CD4-positive, alpha-beta T cell (primary cell): ENCODE results near the gene ZBTB20. TPM values are rescaled to one million over a fixed set of nuclear protein-coding genes. Genes with fewer than 3 reads are reported as not detected.

Source experiments
- ATAC-seq: fragments of 200-7000 bp; cut with Tn5 transposase; one replicate; pipeline ENCODE4 v1.10.0; 2022; ENCODE audit warnings: mild to moderate bottlenecking; ENCODE audit not compliant: poor library complexity
- CTCF ChIA-PET: fragments of 350-600 bp; sonication (Branson Sonifier 250); formaldehyde crosslinking; loops from one replicate; lab custom pipeline; 2021; ENCODE audit warnings: antibody characterized with exemption, inconsistent platforms; lab: Charles Lee
- POLR2A ChIA-PET: fragments of 350-600 bp; sonication (Branson Sonifier 250); formaldehyde crosslinking; loops from one replicate; lab custom pipeline; 2021; ENCODE audit warnings: antibody characterized with exemption, inconsistent platforms; lab: Charles Lee
- DNase-seq, 14 experiments: peaks; one replicate each; pipeline ENCODE4 v3.0.0-alpha.2; 2013 to 2020; ENCODE audit warnings: mixed read lengths in 2 of 14
- H3K27ac ChIP-seq, 2 donors: one replicate each; pipeline versions ENCODE4 v1.5.1 to v1.7.0; 2013; ENCODE audit warnings: low read length in 2 of 2, low read depth in 1 of 2, mild to moderate bottlenecking in 1 of 2
- H3K27me3 ChIP-seq, 2 experiments: 1 replicate in 1 of 2; 2 replicates in 1 of 2; pipeline versions ENCODE4 v1.6.1 to v1.7.0; 2013; ENCODE audit warnings: low read length in 2 of 2, control low read depth in 1 of 2, mild to moderate bottlenecking in 1 of 2, moderate library complexity in 1 of 2; ENCODE audit not compliant: insufficient read depth in 2 of 2, control insufficient read depth in 1 of 2
- H3K36me3 ChIP-seq: one replicate; pipeline ENCODE4 v1.6.1; 2013; ENCODE audit warnings: low read length, control low read depth; ENCODE audit not compliant: insufficient read depth
- H3K4me1 ChIP-seq: one replicate; pipeline ENCODE4 v1.6.1; 2013; ENCODE audit warnings: low read length, control low read depth; ENCODE audit not compliant: insufficient read depth
- H3K4me3 ChIP-seq: one replicate; pipeline ENCODE4 v1.5.1; 2013; ENCODE audit warnings: mild to moderate bottlenecking, low read length, moderate library complexity
- H3K9me3 ChIP-seq, 2 experiments: 1 replicate in 1 of 2; 2 replicates in 1 of 2; pipeline versions ENCODE4 v1.6.1 to v1.7.0; 2013; ENCODE audit warnings: low read length in 2 of 2, mild to moderate bottlenecking in 2 of 2, control low read depth in 1 of 2, moderate library complexity in 1 of 2; ENCODE audit not compliant: control insufficient read depth in 1 of 2, insufficient read depth in 1 of 2
- H3K27ac Mint-ChIP-seq: one replicate; pipeline ENCODE4 v1.8.0; 2020; ENCODE audit warnings: mixed read lengths
- H3K27me3 Mint-ChIP-seq: one replicate; pipeline ENCODE4 v1.8.0; 2021; ENCODE audit warnings: mixed read lengths
- H3K36me3 Mint-ChIP-seq: one replicate; pipeline ENCODE4 v1.8.0; 2021; ENCODE audit warnings: low read depth, mixed read lengths
- H3K4me1 Mint-ChIP-seq: one replicate; pipeline ENCODE4 v1.8.0; 2021; ENCODE audit warnings: low read depth, mixed read lengths
- H3K4me3 Mint-ChIP-seq: one replicate; pipeline ENCODE4 v1.8.0; 2020; ENCODE audit warnings: mild to moderate bottlenecking, mixed read lengths
- H3K9me3 Mint-ChIP-seq: one replicate; pipeline ENCODE4 v1.8.0; 2020; ENCODE audit warnings: mixed read lengths
- intact Hi-C, 2 experiments: fragments of 100-400 bp; cut with DNase I in 1 of 2; cut with micrococcal nuclease in 1 of 2; formaldehyde crosslinking; loops; one replicate each; pipeline versions ENCODE4 v1.15.1 to v1.9.0; 2023 to 2025; cut with DNase I, micrococcal nuclease
- total RNA-seq, 174 experiments: library from RNA in 2 of 174; stranded (reverse) in 2 of 174; gene quantifications; one replicate each; pipeline ENCODE4 v1.2.3 and lab custom pipeline; 2021 to 2026
- TF ChIP-seq, protein P1 (sequence below): fragments of 200-600 bp; IDR thresholded peaks from one replicate; pipeline ENCODE4 v1.8.0; 2022; ENCODE audit warnings: antibody characterized with exemption, mild to moderate bottlenecking

Gene ZBTB20
- total RNA-seq, 2 experiments from 2014 or later = 41.6 to 47.4 TPM

DNA sequence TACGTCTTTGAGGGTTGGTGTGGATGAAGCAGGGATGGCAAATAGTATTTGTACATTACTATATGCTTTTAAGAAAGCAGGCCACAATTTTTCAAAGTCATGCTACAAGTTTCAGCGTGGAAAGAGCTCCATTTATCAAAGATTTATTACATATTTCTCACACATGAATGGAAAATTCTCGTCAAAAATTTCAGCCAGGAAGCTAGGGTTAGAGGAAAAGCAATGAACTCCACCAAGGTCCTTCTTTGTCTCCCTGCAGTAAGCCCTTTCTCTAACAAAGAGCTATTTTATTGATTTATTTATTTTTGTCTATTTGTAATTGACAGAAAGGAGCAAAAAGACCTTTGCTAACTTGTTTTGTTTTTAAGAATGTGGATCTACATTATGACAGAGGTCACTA, 7.5 kb upstream of the ZBTB20 start:
- ATAC-seq (no peak), DNase-seq (no peak)
- Histone ChIP-seq H3K9me3 (peaks cover 0 to 7% of the 10 kb centered on the region in 2 experiments), H3K27me3 (no peaks in the 10 kb centered on the region), H3K36me3 (no peaks in the 10 kb centered on the region), H3K27ac (no peak overlapping the region), H3K4me1 (no peaks in the 10 kb centered on the region), H3K4me3 (no peak overlapping the region)
- peaks cover 2% of the 10 kb centered on the region for H3K9me3 Mint-ChIP-seq
- no peak overlapping the region for H3K4me3 Mint-ChIP-seq
- TF ChIP-seq, protein P1, sequence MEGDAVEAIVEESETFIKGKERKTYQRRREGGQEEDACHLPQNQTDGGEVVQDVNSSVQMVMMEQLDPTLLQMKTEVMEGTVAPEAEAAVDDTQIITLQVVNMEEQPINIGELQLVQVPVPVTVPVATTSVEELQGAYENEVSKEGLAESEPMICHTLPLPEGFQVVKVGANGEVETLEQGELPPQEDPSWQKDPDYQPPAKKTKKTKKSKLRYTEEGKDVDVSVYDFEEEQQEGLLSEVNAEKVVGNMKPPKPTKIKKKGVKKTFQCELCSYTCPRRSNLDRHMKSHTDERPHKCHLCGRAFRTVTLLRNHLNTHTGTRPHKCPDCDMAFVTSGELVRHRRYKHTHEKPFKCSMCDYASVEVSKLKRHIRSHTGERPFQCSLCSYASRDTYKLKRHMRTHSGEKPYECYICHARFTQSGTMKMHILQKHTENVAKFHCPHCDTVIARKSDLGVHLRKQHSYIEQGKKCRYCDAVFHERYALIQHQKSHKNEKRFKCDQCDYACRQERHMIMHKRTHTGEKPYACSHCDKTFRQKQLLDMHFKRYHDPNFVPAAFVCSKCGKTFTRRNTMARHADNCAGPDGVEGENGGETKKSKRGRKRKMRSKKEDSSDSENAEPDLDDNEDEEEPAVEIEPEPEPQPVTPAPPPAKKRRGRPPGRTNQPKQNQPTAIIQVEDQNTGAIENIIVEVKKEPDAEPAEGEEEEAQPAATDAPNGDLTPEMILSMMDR = no peak
- H3K36me3 Mint-ChIP-seq = no peaks in the 10 kb centered on the region
- no peak overlapping the region for H3K27ac Mint-ChIP-seq
- intact Hi-C loops = loop anchor here in 1 of 2 experiments (5.0 kb wide), 1 partner anchor 1457 kb away; the partner anchor contains the start of gene USF3
- no peaks in the 10 kb centered on the region for H3K4me1 Mint-ChIP-seq
- POLR2A ChIA-PET = interaction anchor here (1.2 to 1.3 kb wide), 2 partner anchors 9 to 11 kb away, joined by 3 to 6 read pairs; no protein-coding TSS in a partner anchor
- no peaks in the 10 kb centered on the region for H3K27me3 Mint-ChIP-seq
- CTCF ChIA-PET = interaction anchor here (1.5 kb wide), 1 partner anchor 68 kb away, joined by 3 read pairs; no protein-coding TSS in a partner anchor

DNA sequence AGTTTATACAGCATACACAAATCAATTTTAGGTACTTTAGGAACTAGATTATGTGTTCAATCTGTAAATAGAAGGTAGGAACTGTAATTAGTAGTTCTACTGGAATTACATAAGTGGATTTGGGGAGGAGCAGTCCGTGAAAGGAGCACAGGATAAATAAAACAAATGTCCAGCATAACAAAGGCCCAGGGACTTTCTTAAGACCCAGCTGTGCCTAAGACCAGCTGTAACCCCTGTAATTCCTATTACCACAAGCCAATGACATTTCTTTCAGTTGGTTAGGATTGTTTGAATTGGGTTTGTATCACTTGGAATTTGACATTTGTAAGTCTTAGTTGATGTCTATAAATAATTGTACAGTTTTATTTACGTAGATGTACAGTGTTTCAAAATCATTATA, 4.8 kb upstream of the ZBTB20 start:
- TF ChIP-seq, protein P1 = no peak
- Histone ChIP-seq H3K27ac (no peak overlapping the region), H3K36me3 (no peaks in the 10 kb centered on the region), H3K27me3 (no peaks in the 10 kb centered on the region), H3K4me3 (no peak overlapping the region), H3K4me1 (peaks cover 4% of the 10 kb centered on the region), H3K9me3 (peaks cover 0 to 4% of the 10 kb centered on the region in 2 experiments)
- CTCF ChIA-PET = no interaction called here
- ATAC-seq (no peak), DNase-seq (no peak)
- Mint-ChIP-seq H3K27ac (no peak overlapping the region), H3K4me1 (peaks cover 4% of the 10 kb centered on the region), H3K9me3 (peaks cover 2% of the 10 kb centered on the region), H3K4me3 (no peak overlapping the region), H3K36me3 (peaks cover 9% of the 10 kb centered on the region), H3K27me3 (no peaks in the 10 kb centered on the region)
- intact Hi-C loops = loop anchor here in 1 of 2 experiments (5.0 kb wide), 1 partner anchor 1455 kb away; the partner anchor contains the start of gene USF3
- POLR2A ChIA-PET = no interaction called here

DNA sequence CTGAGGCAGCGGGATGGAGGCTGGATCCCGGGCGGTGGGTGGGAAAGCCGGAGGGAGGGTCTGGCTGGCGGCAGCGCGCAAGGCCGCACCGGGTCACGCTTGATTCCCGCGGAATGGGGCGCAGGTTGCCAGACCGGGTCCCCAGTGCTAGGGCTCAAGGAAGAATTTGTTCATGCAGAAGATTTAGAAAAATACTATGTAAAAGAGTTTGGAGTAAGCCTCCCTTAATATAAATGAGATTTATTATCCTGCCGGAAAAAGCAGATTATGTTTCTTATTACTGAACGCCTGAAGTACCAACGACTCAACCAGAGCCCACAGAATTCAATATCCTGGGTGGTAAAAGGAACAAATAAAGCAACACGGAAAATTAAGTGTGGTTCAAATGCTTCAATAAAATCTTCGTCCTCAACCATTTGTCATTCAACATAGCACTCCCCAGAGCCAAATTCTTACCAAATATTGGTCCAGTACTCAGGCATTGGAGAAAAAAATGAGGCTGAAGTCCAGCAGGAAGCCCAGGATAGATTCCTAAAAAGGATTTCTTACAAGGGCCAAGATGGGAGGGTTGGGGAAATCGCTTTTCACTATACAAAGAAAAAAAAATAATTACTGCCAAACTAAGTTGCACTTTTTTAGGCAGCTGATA, 1.2 kb upstream of the ZBTB20 start:
- POLR2A ChIA-PET = interaction anchor here (0.7 to 7.8 kb wide), 8 partner anchors 10 to 1403 kb away, joined by 3 to 188 read pairs (median 4); partner anchors contain the start of gene NAA50

More for the DNA sequence above, 1.2 kb upstream of the ZBTB20 start:
- Mint-ChIP-seq H3K27ac (peak overlapping the region; percentile 94), H3K4me3 (peak overlapping the region; percentile 94), H3K9me3 (peaks cover 2% of the 10 kb centered on the region), H3K36me3 (peaks cover 27% of the 10 kb centered on the region), H3K4me1 (peaks cover 24% of the 10 kb centered on the region), H3K27me3 (no peaks in the 10 kb centered on the region)
- peaks cover 0 to 4% of the 10 kb centered on the region in 2 experiments for H3K9me3 ChIP-seq
- intact Hi-C loops = loop anchor here (2.0 to 10.0 kb wide), 5 partner anchors 17 to 1401 kb away; partner anchors contain the start of genes ATP6V1A (in 1 of the 2), CCDC191 (in 1 of the 2), NAA50 (in 1 of the 2) and QTRT2 (in 1 of the 2)
- peaks cover 14% of the 10 kb centered on the region for H3K4me1 ChIP-seq
- H3K36me3 ChIP-seq = no peaks in the 10 kb centered on the region
- H3K27ac ChIP-seq = peak overlapping the region; percentile 91 to 96
- peak overlapping the region; percentile 73 for H3K4me3 ChIP-seq
- DNase-seq = no peak
- CTCF ChIA-PET = interaction anchor here (1.1 to 3.0 kb wide), 3 partner anchors 17 to 55 kb away, joined by 3 to 12 read pairs (median 7); no protein-coding TSS in a partner anchor
- TF ChIP-seq, protein P1 = no peak
- ATAC-seq = no peak
- H3K27me3 ChIP-seq = no peaks in the 10 kb centered on the region
